LNCAP (cell line): ENCODE data around the gene PDK2.

Experiments
- TF ChIP-seq, protein P1 (sequence below): fragments of 450-650 bp; IDR thresholded peaks from 2 replicates; pipeline ENCODE4 v1.5.1; 2017; ENCODE audit warnings: mild to moderate bottlenecking

The PDK2 gene

DNA sequence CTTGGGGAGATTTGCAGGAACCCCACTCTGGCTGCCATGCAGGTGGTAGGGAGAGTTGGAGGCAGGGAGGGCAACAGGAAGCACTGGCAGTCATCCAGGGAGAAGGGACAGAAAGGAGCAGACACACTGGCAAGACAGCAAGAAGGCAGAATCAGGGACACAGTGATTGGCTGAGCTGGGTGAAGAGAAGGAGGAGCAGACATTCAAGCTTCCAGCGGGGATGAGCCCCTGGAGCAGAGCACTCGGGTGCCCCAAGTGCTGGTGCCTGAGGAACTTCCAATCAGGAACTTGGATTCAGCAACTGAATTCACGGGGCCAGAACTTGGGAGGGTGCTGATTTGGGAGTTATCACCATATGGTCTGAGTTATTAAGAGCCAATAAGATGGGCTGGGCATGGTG is 45.5 kb upstream of the PDK2 start:
- TF ChIP-seq, protein P1, sequence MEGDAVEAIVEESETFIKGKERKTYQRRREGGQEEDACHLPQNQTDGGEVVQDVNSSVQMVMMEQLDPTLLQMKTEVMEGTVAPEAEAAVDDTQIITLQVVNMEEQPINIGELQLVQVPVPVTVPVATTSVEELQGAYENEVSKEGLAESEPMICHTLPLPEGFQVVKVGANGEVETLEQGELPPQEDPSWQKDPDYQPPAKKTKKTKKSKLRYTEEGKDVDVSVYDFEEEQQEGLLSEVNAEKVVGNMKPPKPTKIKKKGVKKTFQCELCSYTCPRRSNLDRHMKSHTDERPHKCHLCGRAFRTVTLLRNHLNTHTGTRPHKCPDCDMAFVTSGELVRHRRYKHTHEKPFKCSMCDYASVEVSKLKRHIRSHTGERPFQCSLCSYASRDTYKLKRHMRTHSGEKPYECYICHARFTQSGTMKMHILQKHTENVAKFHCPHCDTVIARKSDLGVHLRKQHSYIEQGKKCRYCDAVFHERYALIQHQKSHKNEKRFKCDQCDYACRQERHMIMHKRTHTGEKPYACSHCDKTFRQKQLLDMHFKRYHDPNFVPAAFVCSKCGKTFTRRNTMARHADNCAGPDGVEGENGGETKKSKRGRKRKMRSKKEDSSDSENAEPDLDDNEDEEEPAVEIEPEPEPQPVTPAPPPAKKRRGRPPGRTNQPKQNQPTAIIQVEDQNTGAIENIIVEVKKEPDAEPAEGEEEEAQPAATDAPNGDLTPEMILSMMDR, result no peak

DNA sequence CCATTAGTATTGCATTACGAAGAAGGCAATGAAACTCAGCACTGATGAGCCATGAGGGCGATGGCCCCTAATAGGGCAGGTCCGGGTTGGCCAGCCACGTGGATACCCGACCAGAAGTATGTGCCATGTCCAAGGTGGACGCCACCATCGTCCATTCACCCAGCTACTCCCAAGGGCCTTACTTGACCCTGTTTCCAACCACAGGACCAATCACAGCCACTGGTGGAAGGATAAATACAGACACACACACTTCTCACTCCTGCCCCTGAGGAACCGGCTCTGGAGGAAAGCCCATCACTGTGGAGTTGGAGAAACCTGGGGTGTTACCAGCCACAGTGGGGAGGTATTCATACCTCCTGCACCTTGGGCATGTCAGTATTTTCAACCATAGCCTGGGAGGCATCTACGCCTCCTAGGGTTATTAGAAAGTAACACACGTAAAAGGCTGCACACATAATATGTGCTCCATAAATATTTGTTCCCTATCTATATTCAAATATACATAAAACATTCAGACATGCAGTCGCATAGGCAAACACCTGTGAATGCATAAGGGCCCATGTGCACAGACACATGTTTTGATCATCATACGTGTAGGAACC is 44.6 kb upstream of the PDK2 start:
- TF ChIP-seq, protein P1, result no peak

DNA sequence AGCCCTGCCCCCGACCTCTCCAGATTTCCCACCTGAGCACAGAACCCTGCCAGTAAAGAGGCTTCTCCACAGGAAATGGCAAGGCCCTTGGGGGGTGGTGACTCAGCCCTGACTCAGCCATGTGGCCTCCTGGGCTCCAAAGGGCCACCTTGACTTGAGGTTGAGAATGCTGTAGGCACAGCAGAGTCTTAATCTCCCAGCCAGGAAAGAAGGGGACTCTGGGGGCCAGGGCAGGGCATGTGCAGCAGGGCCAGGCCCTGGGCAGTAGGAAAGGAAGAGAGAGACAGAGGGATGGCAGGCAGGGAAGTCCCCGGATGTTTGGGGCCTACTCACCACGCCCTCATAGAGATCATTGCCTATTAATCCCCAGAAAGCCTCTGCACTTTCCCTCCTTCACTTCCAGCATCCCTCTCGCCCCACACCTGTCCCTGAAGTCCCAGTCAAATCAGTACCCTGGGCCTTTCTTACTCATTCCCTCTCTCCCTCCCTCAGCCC is 44.0 kb upstream of the PDK2 start:
- TF ChIP-seq, protein P1, result no peak

DNA sequence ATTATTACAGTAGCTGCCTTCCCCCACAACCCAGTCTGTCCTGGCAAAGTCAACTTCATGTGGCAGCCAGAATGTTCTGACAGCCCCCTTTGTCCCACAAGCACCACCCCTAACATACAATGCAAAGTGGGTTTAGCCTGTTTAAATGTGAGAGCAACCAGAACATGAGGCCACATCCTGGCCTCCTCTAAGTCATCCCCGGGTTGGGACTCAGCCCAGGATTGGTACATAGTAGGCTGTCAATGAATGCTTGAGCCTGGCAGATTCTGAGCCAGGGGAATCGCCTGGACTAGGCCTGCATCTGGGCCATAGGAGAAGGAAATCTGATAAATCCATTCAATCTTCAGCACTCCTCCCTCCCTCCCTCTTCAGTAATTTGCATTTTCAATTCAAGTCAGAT is 43.5 kb upstream of the PDK2 start:
- TF ChIP-seq, protein P1, result no peak

DNA sequence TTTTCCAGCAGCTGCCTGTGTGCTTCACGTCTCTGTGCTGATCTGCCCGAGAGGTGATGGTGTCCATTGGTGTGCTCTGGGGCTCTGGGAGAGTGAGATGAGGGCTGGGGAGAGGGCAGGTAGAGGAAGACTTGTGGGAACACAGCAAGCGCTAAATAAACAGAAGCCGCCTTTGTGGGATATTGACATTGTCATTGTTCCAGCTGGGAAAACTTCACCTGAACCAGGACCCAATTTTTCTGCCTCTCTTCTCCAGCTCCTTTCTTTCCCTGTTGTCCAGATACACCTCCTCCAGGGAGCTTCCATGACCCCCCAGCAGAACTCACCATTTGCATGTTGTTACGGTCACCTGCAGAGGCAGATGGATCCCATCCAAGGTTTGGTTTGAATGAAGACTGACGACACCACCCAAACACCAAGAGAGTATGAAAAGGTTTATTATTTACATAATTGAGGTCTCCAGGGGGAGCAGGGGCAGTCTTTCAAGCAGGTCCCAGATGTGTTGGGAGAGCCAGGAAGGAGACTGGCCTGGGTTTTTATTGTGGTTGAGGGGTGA is 42.8 kb upstream of the PDK2 start:
- TF ChIP-seq, protein P1, result no peak

DNA sequence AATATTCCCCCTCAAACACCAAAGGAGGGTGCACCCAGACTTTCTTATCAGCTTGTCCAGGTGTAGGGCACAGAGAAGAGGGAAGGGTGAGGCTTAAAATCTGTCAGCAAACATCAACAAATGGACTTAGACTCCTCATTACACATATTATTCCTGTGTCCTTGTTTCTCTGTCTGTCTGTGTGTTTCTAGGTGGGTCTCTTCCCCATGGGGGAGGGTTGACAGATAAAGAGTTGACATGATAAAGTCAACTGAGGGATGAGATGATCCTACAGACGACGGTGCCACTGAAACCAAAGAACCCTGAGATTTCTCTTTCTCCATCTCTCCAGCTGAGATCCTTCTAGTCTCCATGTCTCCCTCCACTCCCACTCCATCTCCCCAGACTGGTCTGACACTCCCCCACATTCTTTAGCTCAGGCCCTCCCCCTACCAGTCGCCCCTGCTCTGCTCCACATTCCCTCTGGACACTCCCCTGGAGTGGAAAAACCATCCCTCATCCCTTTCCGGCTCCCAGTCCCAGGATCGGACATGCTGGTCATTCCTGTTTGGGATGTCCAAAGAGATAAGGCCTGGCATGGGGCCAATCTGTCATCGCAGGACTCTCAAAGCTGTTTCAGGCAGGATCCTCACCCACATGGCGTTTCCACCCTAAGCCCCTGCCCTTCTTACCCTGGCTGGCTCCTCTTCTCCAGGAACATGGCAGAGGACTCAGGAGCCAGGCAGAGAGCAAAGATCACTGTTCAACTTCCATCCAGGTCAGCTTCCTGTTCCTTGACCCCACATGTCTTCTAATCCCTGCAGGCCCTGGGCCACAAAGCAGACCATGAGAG is 42.1 kb upstream of the PDK2 start:
- TF ChIP-seq, protein P1, result no peak

DNA sequence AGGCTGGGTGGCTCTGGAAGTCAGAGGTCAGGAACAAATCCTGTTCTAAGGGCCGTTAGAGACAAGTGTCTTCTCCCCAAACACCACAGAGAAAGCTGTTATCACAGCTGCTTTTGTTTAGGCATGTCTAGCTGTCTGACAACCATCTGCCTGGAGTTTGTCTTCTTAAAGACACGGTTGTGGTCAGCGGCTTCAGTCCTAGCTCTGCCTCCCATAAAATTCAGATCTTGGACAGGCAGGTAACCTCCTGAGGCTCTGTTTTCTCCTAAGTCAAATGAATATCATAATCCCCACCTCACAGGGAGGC is 41.5 kb upstream of the PDK2 start:
- TF ChIP-seq, protein P1, result no peak
